HG03521 (cell line): ENCODE measurements around the gene CHRNE.

ENCODE experiments used
- ATAC-seq: cut with Tn5 transposase; IDR thresholded peaks from one replicate; pipeline ENCODE4 v1.9.1; 2021; ENCODE audit warnings: mild to moderate bottlenecking, moderate library complexity; ENCODE audit not compliant: unreplicated experiment

Gene CHRNE

GRCh38 chr17:4903051-4903818 lies at the start of gene CHRNE:
CHRNE (minus strand) TSS chr17:4903098; CDS start chr17:4903063, 35 bp downstream.
- ATAC-seq, result no peak

GRCh38 chr17:4951486-4951885 lies 48.6 kb upstream of the CHRNE start:
- no peak for ATAC-seq

- no peak for ATAC-seq
Measured at GRCh38 chr17:4950746-4951204, 47.9 kb upstream of the CHRNE start, which contains the start of gene ENO3. ENO3 (plus strand) TSS chr17:4951119; CDS start chr17:4951830, 711 bp downstream.

GRCh38 chr17:4950075-4950745 lies 47.3 kb upstream of the CHRNE start:
- peak; percentile 5 for ATAC-seq

GRCh38 chr17:4949321-4950074 lies 46.6 kb upstream of the CHRNE start:
- ATAC-seq, result peak; percentile 21

GRCh38 chr17:4948931-4949320 lies 46.0 kb upstream of the CHRNE start:
- peak; percentile 34 for ATAC-seq

- ATAC-seq, result peak; percentile 12
Measured at GRCh38 chr17:4948166-4948930, 45.5 kb upstream of the CHRNE start, which contains the start of gene PFN1. PFN1 (minus strand) TSS chr17:4948530; CDS start chr17:4948394, 136 bp downstream.

GRCh38 chr17:4947411-4948165 lies 44.7 kb upstream of the CHRNE start:
- peak; percentile 4 for ATAC-seq

GRCh38 chr17:4947010-4947410 lies 44.1 kb upstream of the CHRNE start:
- ATAC-seq, result no peak

- no peak for ATAC-seq
Measured at GRCh38 chr17:4946312-4946976, 43.5 kb upstream of the CHRNE start.

- ATAC-seq, result no peak
Measured at GRCh38 chr17:4945944-4946280, 43.0 kb upstream of the CHRNE start.

GRCh38 chr17:4945176-4945943 lies 42.5 kb upstream of the CHRNE start:
- no peak for ATAC-seq

- ATAC-seq, result no peak
Measured at GRCh38 chr17:4944554-4945175, 41.8 kb upstream of the CHRNE start.

- no peak for ATAC-seq
Measured at GRCh38 chr17:4944163-4944553, 41.3 kb upstream of the CHRNE start.

- no peak for ATAC-seq
Measured at GRCh38 chr17:4942760-4943508, 40.0 kb upstream of the CHRNE start.

- no peak for ATAC-seq
Measured at GRCh38 chr17:4941319-4941610, 38.4 kb upstream of the CHRNE start.

- ATAC-seq, result no peak
Measured at GRCh38 chr17:4940555-4941318, 37.8 kb upstream of the CHRNE start.
